Epidermal melanocyte (primary cell): Measurements from ENCODE around the gene PEBP1.

Experiments
- DNase-seq: peaks from one replicate; pipeline ENCODE4 v3.0.0; 2011; ENCODE audit warnings: low spot score; ENCODE audit not compliant: insufficient read length

PEBP1 gene

GRCh38 chr12:118135788-118136558, at the start of gene PEBP1:
TSS of gene PEBP1 (plus strand) at chr12:118136124. CDS start at chr12:118136210, 86 bp downstream.
- DNase-seq = peak; percentile 93

- DNase-seq = no peak
Measured at GRCh38 chr12:118089782-118090181, 46.1 kb upstream of the PEBP1 start.

GRCh38 chr12:118094039-118094438, 41.9 kb upstream of the PEBP1 start:
- no peak for DNase-seq

DNA sequence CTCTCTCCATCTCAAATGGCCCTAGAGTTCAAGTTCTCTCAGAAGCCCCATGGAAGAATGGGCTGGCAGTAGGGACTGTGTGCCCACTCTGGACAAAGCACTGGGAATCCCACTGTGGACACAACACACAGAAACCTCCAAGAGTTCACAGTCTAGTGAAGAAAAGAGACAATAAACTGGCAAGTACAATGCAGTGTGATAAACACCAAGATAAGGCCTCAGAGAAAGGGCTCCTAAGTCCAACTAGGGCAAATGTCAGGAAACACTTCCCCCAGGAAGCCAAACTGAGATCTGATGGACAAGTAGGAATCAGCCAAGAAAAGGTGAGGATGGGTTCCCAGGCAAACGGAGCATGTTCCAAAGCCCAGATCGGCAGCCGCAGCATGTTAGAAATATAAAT, 37.5 kb upstream of the PEBP1 start:
- no peak for DNase-seq

GRCh38 chr12:118098911-118099671, 36.8 kb upstream of the PEBP1 start:
- no peak for DNase-seq

DNA sequence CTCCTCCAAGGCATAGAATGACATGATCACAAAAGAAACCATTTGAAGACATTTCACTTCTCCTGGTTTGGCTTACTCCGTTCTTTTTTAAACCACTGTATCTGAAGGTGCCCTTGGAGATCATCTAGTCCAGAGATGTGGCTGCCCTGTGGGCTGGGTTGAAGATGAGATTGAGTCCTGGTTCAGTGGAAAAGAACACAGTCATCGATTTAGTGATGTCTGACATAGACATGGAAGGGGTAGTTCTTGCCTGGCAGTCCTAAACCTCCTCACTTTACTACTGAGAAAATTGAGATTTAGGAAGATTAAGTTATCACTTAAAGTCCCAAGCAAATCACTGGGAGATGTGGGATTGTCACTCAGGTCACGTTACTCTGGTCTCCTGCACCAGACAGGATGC, 34.9 kb upstream of the PEBP1 start:
- no peak for DNase-seq

DNA sequence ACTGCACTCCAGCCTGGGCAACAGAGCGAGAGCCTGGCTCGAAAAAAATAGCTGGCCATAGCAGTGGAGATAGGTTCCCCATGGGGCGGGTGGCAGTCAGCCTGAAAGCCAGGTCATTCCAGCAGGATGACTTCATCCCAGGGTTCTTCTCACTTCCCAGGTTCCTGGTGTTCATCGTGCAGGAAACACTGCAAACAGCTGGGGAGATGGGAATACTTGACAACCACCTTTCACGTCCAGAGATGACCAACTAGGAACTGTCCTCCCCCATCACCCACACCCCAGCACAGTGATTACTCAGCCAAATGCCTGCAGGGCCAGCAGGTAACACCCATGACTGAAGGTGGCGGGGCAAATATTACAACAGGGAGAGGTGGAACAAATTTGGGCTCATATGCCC, 33.9 kb upstream of the PEBP1 start:
- DNase-seq = no peak

DNA sequence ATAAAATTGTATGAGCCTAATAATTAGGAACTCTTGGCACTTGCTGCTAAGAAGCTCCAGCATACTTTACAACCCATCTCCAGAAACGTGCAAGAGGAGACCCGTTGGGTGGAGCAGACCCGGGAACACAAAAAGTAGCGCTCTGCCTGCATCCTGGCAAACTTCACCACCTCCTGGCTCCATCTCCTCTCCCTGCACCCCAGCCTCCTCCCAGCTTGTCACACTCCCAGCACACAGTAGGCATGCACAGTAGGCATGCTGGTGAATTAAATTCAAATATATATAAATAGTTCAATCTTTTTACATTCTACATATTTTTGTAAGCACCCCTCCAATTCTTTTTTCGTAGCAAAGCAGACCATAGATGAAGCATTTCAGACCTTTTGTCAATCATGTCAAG, 33.3 kb upstream of the PEBP1 start:
- DNase-seq = no peak

- no peak for DNase-seq
Measured at GRCh38 chr12:118103201-118103600, 32.7 kb upstream of the PEBP1 start.

DNA sequence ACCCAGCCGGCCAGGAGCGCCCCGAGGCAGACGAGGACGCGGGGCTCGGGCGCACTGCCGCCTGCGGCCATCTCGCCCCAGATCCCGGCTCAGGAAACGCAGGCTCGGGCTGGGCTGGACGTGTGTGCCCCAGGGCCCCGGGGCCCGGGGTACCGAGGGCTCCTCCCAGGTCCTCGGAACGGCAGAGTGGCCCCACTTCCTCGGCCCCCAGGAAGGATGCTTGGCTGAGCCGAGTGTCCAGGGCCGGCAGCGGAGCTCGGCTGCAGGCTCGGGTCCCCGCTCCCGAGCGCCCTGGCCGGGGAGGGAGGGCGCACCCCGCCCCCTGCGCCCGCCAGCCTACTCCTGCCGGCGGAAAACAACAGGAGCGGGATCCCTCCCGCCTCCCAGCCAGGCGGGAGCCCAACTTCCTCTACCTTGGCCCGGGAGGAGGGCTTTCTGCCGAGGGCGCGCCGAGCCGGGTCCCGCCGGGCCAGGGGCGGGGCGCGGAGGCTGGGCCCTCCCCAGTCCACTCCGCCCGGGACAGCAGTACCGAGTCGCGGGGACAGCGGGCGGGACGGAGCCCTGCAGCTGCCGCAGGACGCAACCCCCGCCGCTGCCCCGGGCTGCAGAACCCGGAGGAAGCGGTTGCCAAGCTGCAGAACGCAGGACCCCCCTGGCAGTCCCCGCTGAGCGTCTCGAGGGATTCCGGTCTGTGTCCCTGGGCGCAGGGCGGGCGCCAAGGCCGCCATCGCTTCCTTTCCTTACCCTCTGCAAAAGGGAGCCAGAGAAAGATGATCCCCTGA, 32.1 kb upstream of the PEBP1 start, which contains the start of gene VSIG10:
VSIG10 (minus strand) TSS at position 411 of the 782 bp plus-strand sequence; CDS start at position 71, 340 bp downstream.
- peak; percentile 66 for DNase-seq

DNA sequence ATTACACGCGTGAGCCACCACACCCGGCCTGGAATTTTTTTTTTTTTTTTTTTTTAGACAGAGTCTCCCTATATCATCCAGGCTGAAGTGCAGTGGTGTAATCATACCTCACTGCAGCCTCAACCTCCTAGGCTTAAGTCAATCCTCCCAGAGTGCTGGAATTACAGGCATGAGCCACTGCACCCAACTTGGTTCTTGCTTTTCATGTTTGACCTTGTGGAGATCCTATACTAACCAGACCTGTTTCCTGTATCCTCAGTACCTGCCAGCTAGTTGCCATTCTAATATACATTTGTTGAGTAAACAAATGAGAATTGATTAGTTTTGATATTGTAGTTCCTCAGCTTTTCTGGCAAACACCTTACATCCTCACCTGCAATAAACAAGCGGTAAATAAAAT, 28.9 kb upstream of the PEBP1 start:
- DNase-seq = no peak

DNA sequence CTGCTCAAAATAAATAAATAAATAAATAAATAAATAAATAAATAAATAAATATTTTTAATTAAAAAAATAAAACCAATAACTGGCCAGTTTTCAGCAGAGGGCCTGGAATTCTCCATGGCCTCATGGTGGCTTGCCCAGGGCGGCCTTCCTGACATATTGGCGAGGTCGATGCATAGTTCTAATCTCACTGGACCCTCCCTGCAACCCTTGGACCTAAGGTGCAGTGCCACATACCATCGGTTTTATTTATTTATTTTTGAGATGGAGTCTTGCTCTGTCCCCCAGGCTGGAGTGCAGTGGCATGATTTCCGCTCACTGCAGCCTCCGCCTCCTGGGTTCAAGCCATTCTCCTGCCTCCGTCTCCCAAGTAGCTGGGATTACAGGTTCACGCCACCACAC, 28.2 kb upstream of the PEBP1 start:
- DNase-seq = no peak

DNA sequence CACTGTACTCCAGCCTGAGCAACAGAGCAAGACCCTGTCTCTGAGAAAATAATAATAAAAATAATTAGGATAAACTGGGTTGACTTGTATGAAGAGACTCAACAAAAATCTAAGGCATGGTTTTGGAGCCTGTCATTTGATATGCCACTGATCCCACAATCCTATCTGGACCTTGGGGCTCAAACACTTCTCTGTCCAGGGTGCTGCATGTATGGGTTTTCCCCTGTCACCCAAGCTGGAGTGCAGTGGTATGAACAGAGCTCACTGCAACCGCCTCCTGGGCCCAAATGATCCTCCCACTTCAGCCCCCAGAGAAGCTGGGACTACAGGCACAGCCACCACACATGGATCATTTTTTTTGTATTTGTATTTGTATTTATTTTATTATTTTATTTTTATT, 26.8 kb upstream of the PEBP1 start:
- no peak for DNase-seq

GRCh38 chr12:118119449-118119879, 16.5 kb upstream of the PEBP1 start:
- DNase-seq = no peak

GRCh38 chr12:118120579-118121363, 15.2 kb upstream of the PEBP1 start:
- DNase-seq = peak; percentile 91

GRCh38 chr12:118122264-118122663, 13.7 kb upstream of the PEBP1 start:
- DNase-seq = no peak

DNA sequence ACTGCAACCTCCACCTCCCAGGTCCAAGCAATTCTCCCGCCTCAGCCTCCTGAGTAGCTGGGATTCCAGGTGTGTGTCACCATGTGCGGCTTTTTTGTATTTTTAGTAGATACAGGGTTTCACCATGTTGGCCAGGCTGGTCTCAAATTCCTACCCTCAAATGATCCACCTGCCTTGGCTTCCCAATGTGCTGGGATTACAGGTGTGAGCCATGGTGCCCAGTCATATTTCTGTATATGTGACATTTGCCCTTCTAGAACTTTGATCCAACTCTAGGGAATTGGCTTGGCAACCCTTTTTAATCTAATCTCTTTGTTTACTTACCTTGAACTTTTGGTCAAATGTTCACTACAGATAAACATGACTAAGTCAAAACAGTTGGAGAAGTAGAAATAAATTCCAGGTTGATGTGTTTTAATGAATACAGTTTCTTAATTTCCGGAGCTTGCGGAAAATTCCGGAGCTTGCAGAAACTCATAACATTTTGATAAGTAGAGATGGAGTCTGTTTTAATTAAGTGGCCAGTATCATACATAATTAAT, 11.5 kb upstream of the PEBP1 start:
- no peak for DNase-seq

GRCh38 chr12:118125743-118126118, 10.2 kb upstream of the PEBP1 start:
- DNase-seq = no peak

DNA sequence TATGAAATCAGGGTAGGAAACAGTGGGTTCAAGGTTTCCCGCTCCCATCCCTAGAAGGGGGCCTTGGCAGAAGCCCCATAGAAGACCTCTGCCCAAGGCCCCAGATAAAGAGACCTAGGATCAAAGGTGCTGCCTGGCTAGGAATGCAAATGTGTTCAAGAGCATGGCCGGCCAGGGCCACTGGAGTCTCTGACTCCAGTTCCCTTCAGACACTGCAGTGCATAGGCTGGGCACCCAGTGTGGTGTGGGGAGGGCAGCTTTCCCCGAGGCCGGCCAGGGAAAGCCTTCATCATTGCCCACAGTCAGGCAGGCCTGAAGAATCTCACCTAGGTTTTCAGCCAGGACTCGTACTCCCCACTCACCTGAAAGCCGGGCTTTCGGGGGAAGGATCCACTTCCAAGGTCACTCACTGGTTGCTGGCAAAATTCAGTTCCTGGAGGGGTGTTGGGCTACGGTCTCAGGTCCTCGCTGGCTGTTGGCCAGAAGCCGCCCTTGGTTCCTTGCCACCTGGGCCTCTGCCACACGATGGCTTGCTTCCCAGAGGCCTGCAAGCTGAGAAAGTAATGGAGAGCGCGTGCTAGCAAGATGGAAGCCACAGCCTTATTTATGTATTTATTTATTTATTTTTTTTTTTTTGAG, 9.7 kb upstream of the PEBP1 start:
- no peak for DNase-seq

DNA sequence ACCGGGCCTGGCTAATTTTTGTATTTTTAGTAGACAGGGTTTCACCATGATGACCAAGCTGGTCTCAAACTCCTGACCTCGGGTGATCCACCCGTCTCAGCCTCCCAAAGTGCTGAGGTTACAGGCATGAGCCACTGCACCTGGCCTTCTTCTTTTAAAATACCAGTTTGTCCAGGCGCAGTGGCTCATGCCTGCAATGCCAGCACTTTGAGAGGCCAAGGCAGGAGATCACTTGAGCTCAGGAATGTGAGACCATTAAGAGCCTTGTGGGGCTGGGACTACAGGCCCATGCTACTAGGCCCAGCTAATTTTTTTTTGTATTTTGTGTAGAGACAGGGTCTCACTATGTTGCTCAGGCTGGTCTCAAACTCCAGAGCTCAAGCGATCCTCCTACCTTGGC, 8.1 kb upstream of the PEBP1 start:
- no peak for DNase-seq
